ENCODE measurements around the gene SLC6A2.
A peak's percentile ranks its signal among the peaks of the same experiment; 100 is the strongest.

The SLC6A2 gene

GRCh38 chr16:55672471-55672870 lies 16.7 kb downstream of the SLC6A2 start:
- DNase-seq = no peak

- DNase-seq = no peak
These were observed 22.5 kb downstream of the SLC6A2 start for GRCh38 chr16:55678161-55678821.

- DNase-seq = no peak
These were observed 26.3 kb downstream of the SLC6A2 start for GRCh38 chr16:55682086-55682485.

- no peak for DNase-seq
These were observed 30.2 kb downstream of the SLC6A2 start for GRCh38 chr16:55685973-55686372.

- DNase-seq = no peak
These were observed 30.9 kb downstream of the SLC6A2 start for GRCh38 chr16:55686671-55687070.

- no peak for DNase-seq
These were observed 32.0 kb downstream of the SLC6A2 start for GRCh38 chr16:55687802-55688201.

- DNase-seq = no peak
These were observed 35.1 kb downstream of the SLC6A2 start for GRCh38 chr16:55690841-55691240.

GRCh38 chr16:55691771-55692170 lies 36.0 kb downstream of the SLC6A2 start:
- DNase-seq = no peak

- DNase-seq = no peak
These were observed 39.8 kb downstream of the SLC6A2 start for GRCh38 chr16:55695595-55695994.

GRCh38 chr16:55697867-55698266 lies 42.1 kb downstream of the SLC6A2 start:
- no peak for DNase-seq

GRCh38 chr16:55698331-55698730 lies 42.5 kb downstream of the SLC6A2 start:
- DNase-seq = no peak

- DNase-seq = no peak
These were observed 43.2 kb downstream of the SLC6A2 start for GRCh38 chr16:55698946-55699345.

GRCh38 chr16:55699616-55700015 lies 43.8 kb downstream of the SLC6A2 start:
- no peak for DNase-seq

GRCh38 chr16:55700067-55700466 lies 44.3 kb downstream of the SLC6A2 start:
- DNase-seq = no peak

GRCh38 chr16:55700961-55701360 lies 45.2 kb downstream of the SLC6A2 start:
- DNase-seq = no peak

- DNase-seq = peak; percentile 57 to 81 (median 75)
These were observed 45.9 kb downstream of the SLC6A2 start for GRCh38 chr16:55701442-55702319.

GRCh38 chr16:55703003-55704001 lies 47.5 kb downstream of the SLC6A2 start:
- peak; percentile 75 to 89 (median 78) for DNase-seq

- DNase-seq = no peak
These were observed 51.1 kb downstream of the SLC6A2 start for GRCh38 chr16:55706739-55707384.

GRCh38 chr16:55709801-55710200 lies 54.0 kb downstream of the SLC6A2 start:
- DNase-seq = no peak

- no peak for DNase-seq
These were observed 54.7 kb downstream of the SLC6A2 start for GRCh38 chr16:55710466-55710865.

GRCh38 chr16:55711959-55712876 lies 56.4 kb downstream of the SLC6A2 start:
- DNase-seq = peak; percentile 71 to 85 (median 84)

All from suppressor macrophage (primary cell).